GM12878 (cell line): Measurements from ENCODE around the gene SPARC. TPM values are rescaled to one million over a fixed set of nuclear protein-coding genes. Genes with fewer than 3 reads are reported as not detected.

ENCODE experiments used
- ATAC-seq: fragments of 200-7000 bp; cut with Tn5 transposase; 3 replicates; pipeline ENCODE4 v1.9.1; 2020; ENCODE audit warnings: mild to moderate bottlenecking, moderate library complexity
- BruUV-seq: library from RNA; stranded (reverse); fragments of 400-500 nt; replicated peaks from 2 replicates; lab custom pipeline; 2021; lab: Mats Ljungman, UMichigan
- CTCF ChIA-PET: fragments of 300-600 bp; sonication (Branson Sonifier 250); formaldehyde crosslinking; extraction: SDS; loops from one replicate; lab custom pipeline; 2021; ENCODE audit warnings: inconsistent platforms; lab: Yijun Ruan, JAX
- POLR2A ChIA-PET: fragments of 350-600 bp; formaldehyde crosslinking; extraction: SDS; loops from one replicate; lab custom pipeline; 2021; ENCODE audit warnings: inconsistent platforms; lab: Charles Lee
- RAD21 ChIA-PET: fragments of 300-600 bp; sonication (Branson Sonifier 250); formaldehyde crosslinking; loops from one replicate; lab custom pipeline; 2023; ENCODE audit warnings: antibody characterized with exemption; ENCODE audit not compliant: unreplicated experiment; lab: Charles Lee
- SMC1A ChIA-PET: fragments of 300-600 bp; sonication (Branson Sonifier 250); formaldehyde crosslinking; loops from one replicate; lab custom pipeline; 2023; ENCODE audit not compliant: unreplicated experiment, uncharacterized antibody; lab: Charles Lee
- DNase-seq: peaks from one replicate; pipeline ENCODE4 v3.0.0-alpha.2; 2011; ENCODE audit warnings: low read depth, low spot score
- FAIRE-seq: peaks from 3 replicates; lab custom pipeline; 2011; peaks lifted over from hg19 to GRCh38; lab: Jason Lieb, UNC
- H2AFZ ChIP-seq: 2 replicates; pipeline ENCODE4 v1.6.0; 2011; ENCODE audit warnings: low read depth, low read length, control low read depth; ENCODE audit not compliant: control insufficient read depth
- H3K27ac ChIP-seq: 2 replicates; pipeline ENCODE4 v1.5.1; 2011; ENCODE audit warnings: control low read depth; ENCODE audit not compliant: control insufficient read depth, insufficient read depth
- H3K27me3 ChIP-seq, 2 experiments: replicated peaks in 1 of 2; 2 replicates each; pipeline versions ENCODE4 v1.6.0 to v1.6.1; 2011; ENCODE audit warnings: low read length in 1 of 2; ENCODE audit not compliant: control insufficient read depth in 2 of 2, insufficient read depth in 2 of 2
- H3K36me3 ChIP-seq, 2 experiments: 2 replicates each; pipeline ENCODE4 v1.5.1; 2011; ENCODE audit warnings: low read length in 1 of 2; ENCODE audit not compliant: control insufficient read depth in 2 of 2, insufficient read depth in 2 of 2
- H3K4me1 ChIP-seq: 2 replicates; pipeline ENCODE4 v1.6.1; 2011; ENCODE audit warnings: mild to moderate bottlenecking, low read length, moderate library complexity, mixed read lengths; ENCODE audit not compliant: control insufficient read depth, insufficient read depth
- H3K4me2 ChIP-seq: 2 replicates; pipeline ENCODE4 v1.6.0; 2011; ENCODE audit warnings: control low read depth; ENCODE audit not compliant: control insufficient read depth, insufficient read depth
- H3K4me3 ChIP-seq: fragments of 200-600 bp; sonication (generic); 2 replicates; pipeline ENCODE4 v1.5.1; 2016
- H3K79me2 ChIP-seq: 2 replicates; pipeline ENCODE4 v1.6.0; 2011; ENCODE audit warnings: low read length; ENCODE audit not compliant: control insufficient read depth, insufficient read depth
- H3K9ac ChIP-seq: 2 replicates; pipeline ENCODE4 v1.8.0; 2011; ENCODE audit warnings: low read length, control low read depth, mixed read lengths; ENCODE audit not compliant: control insufficient read depth, insufficient read depth
- H3K9me3 ChIP-seq: replicated peaks from 3 replicates; pipeline ENCODE4 v1.5.1; 2011; ENCODE audit warnings: mild to moderate bottlenecking, low read length; ENCODE audit not compliant: control insufficient read depth, insufficient read depth
- H4K20me1 ChIP-seq: 2 replicates; pipeline ENCODE4 v1.6.0; 2011; ENCODE audit not compliant: control insufficient read depth, insufficient read depth
- CHD2 ChIP-seq: IDR thresholded peaks from 2 replicates; pipeline ENCODE4 v1.6.1; 2011; ENCODE audit warnings: low read depth, low read length, improper control_type of control experiment, borderline replicate concordance
- CREB1 ChIP-seq: IDR thresholded peaks from 2 replicates; pipeline ENCODE4 v1.6.1; 2012; ENCODE audit warnings: low read depth, mild to moderate bottlenecking, inconsistent platforms
- EED ChIP-seq: sonication (generic); IDR thresholded peaks from 2 replicates; pipeline ENCODE4 v1.6.1; 2016; ENCODE audit warnings: antibody characterized with exemption, low read depth
- HDAC2 ChIP-seq: fragments of 200-600 bp; sonication (generic); IDR thresholded peaks from 2 replicates; pipeline ENCODE4 v1.6.1; 2017
- IKZF1 ChIP-seq: fragments of 450-650 bp; conservative IDR thresholded peaks from 2 replicates; pipeline ENCODE4 v1.6.1; 2017; ENCODE audit warnings: antibody characterized with exemption, mild to moderate bottlenecking
- MAX ChIP-seq: IDR thresholded peaks from 2 replicates; pipeline ENCODE4 v1.6.1; 2012; ENCODE audit warnings: low read depth, low read length, improper control_type of control experiment
- MTA2 ChIP-seq: fragments of 450-650 bp; IDR thresholded peaks from 2 replicates; pipeline ENCODE4 v1.6.1; 2016; ENCODE audit warnings: low read depth, mild to moderate bottlenecking, moderate library complexity
- MYC ChIP-seq: IDR thresholded peaks from 2 replicates; pipeline ENCODE4 v1.6.1; 2011; ENCODE audit warnings: mild to moderate bottlenecking, low read length, moderate library complexity, inconsistent platforms; ENCODE audit not compliant: insufficient read depth, insufficient replicate concordance, insufficient read length, severe bottlenecking
- PAX5 ChIP-seq: IDR thresholded peaks from 2 replicates; pipeline ENCODE4 v1.6.1; 2011; ENCODE audit warnings: low read depth, low read length, borderline replicate concordance
- PBX3 ChIP-seq: IDR thresholded peaks from 2 replicates; pipeline ENCODE4 v1.6.1; 2011; ENCODE audit warnings: mild to moderate bottlenecking, low read depth, low read length, moderate library complexity; ENCODE audit not compliant: insufficient replicate concordance
- WRNIP1 ChIP-seq: IDR thresholded peaks from 2 replicates; pipeline ENCODE4 v1.6.1; 2011; ENCODE audit warnings: low read depth, low read length, improper control_type of control experiment, borderline replicate concordance
- YY1 ChIP-seq: IDR thresholded peaks from 2 replicates; pipeline ENCODE4 v1.6.1; 2011; ENCODE audit warnings: low read depth, mild to moderate bottlenecking, low read length
- ZBED1 ChIP-seq: IDR thresholded peaks from 2 replicates; pipeline ENCODE4 v1.6.1; 2016; ENCODE audit warnings: borderline replicate concordance
- ZBTB11 ChIP-seq: fragments of 450-650 bp; formaldehyde crosslinking; IDR thresholded peaks from 2 replicates; pipeline ENCODE4 v1.5.0; 2022; ENCODE audit warnings: mild to moderate bottlenecking, missing genetic modification characterization
- ZNF217 ChIP-seq: fragments of 450-650 bp; IDR thresholded peaks from 2 replicates; pipeline ENCODE4 v1.6.1; 2017; ENCODE audit warnings: antibody characterized with exemption, mild to moderate bottlenecking
- ZNF687 ChIP-seq: fragments of 450-650 bp; IDR thresholded peaks from 2 replicates; pipeline ENCODE4 v1.6.1; 2017; ENCODE audit warnings: mild to moderate bottlenecking, moderate library complexity
- WGBS: methylation state at CpG from one replicate; pipeline ENCODE4 v1.1.6; 2016; ENCODE audit warnings: low lambda C conversion rate; ENCODE audit not compliant: insufficient replicate concordance, insufficient coverage; ENCODE audit errors: missing lambda C conversion rate; 5-methylcytosine and 5-hydroxymethylcytosine counted together
- in situ Hi-C: fragments of 300-500 bp; cut with MboI; formaldehyde crosslinking; loops from 9 replicates; pipeline ENCODE4 v1.14.3; 2018; ENCODE audit warnings: mixed read lengths
- intact Hi-C: fragments of 100-400 bp; cut with micrococcal nuclease; formaldehyde crosslinking; loops from one replicate; pipeline ENCODE4 v1.14.2; 2022; ENCODE audit not compliant: unreplicated experiment
- polyA plus RNA-seq, 11 experiments: library from polyadenylated mRNA; depleted of rRNA in 4 of 11; unstranded in 6 of 11; stranded (reverse) in 5 of 11; fragments of >200 nt; fragmentation: Nextera tagmentation in 4 of 11; fragmentation: Illumina TruSeq in 1 of 11; extraction: Ambion mirVana in 4 of 11; extraction: Trizol in 1 of 11; gene quantifications; 1 replicate in 1 of 11; 2 replicates in 10 of 11; pipeline versions ENCODE4 v1.2.1 to v1.2.3, GENCODE V29; 2011 to 2016; ENCODE audit warnings: inconsistent platforms in 2 of 11, missing spikeins in 2 of 11, low read depth in 1 of 11
- total RNA-seq, 4 experiments: library from RNA; depleted of rRNA in 3 of 4; stranded (reverse); fragments of >200 nt in 3 of 4; fragmentation: Illumina TruSeq in 1 of 4; extraction: Trizol in 1 of 4; gene quantifications; 2 replicates each; pipeline versions ENCODE4 v1.2.1 to v1.2.3, GENCODE V29; 2013 to 2021

SPARC gene
- total and polyA plus RNA-seq, 10 of the 15 experiments (the other 5 are each of a cell fraction or from before 2014, with no cell fraction given), result 29.6 to 154 (median 57.0) TPM

- BruUV-seq, result no TSS peak
- in situ Hi-C loops (no loop called here), intact Hi-C loops (no loop called here)
- H3K79me2 ChIP-seq, result no peaks in the 10 kb centered on the region
- H2AFZ ChIP-seq, result no peak overlapping the region
- H3K27me3 ChIP-seq, result no peaks in the 10 kb centered on the region
- FAIRE-seq (no peak), DNase-seq (no peak), ATAC-seq (no peak)
- no peak overlapping the region for H3K9ac ChIP-seq
- H4K20me1 ChIP-seq, result no peaks in the 10 kb centered on the region
- CTCF ChIA-PET, result interaction anchor here (0.9 to 1.2 kb wide), 3 partner anchors 18 to 65 kb away, joined by 3 to 5 read pairs (median 3); no protein-coding TSS in a partner anchor
- no peaks in the 10 kb centered on the region for H3K9me3 ChIP-seq
- RAD21 ChIA-PET, result no interaction called here
- SMC1A ChIA-PET, result interaction anchor here (1.0 to 1.3 kb wide), 3 partner anchors 9 to 50 kb away, joined by 3 to 8 read pairs (median 4); no protein-coding TSS in a partner anchor
- H3K27ac ChIP-seq, result no peak overlapping the region
- H3K4me1 ChIP-seq, result peaks cover 2% of the 10 kb centered on the region; the same call in 1 of the 2 replicates
- POLR2A ChIA-PET, result interaction anchor here (0.5 kb wide), 1 partner anchor 641 kb away, joined by 4 read pairs; no protein-coding TSS in a partner anchor
- H3K4me2 ChIP-seq, result no peak overlapping the region
- no peak overlapping the region for H3K4me3 ChIP-seq
- 85% methylated on average over 4 of the region's 4 CpGs for WGBS
- H3K36me3 ChIP-seq, result peaks cover 2 to 15% of the 10 kb centered on the region in 2 experiments
- TF ChIP-seq PAX5 (no peak), ZBTB11 (CRISPR knock-in tag) (no peak), EED (no peak), CHD2 (no peak), CREB1 (no peak), YY1 (no peak), MAX (no peak), PBX3 (no peak), ZNF217 (no peak), ZBED1 (no peak), ZNF687 (no peak), MTA2 (no peak), HDAC2 (no peak), MYC (no peak), IKZF1 (no peak), WRNIP1 (no peak)
Measured at GRCh38 chr5:151670083-151670686, 16.5 kb downstream of the SPARC start.
